Measurements from ENCODE around the gene HS3ST4. TPM values are rescaled to one million over a fixed set of nuclear protein-coding genes. Genes with fewer than 3 reads are reported as not detected.

The HS3ST4 gene
- total and polyA plus RNA-seq, 2 of the 8 experiments (the other 6 are each of a cell fraction or from before 2014, with no cell fraction given) = 1.9 to 3.3 TPM

GRCh38 chr16:25859645-25860044 lies 167.9 kb downstream of the HS3ST4 start (continued):
- TF ChIP-seq USF2 (IDR thresholded peaks at IDR 0.05; ENCODE audit: low read length) (no peak), CTCF (IDR thresholded peaks at IDR 0.05; ENCODE audit: control extremely low read depth in 1 of 3, insufficient read depth in 1 of 3, low read depth in 1 of 3, low read length in 3 of 3) (no peak)
